ENCODE data around the gene WIPI1. TPM values are rescaled to one million over a fixed set of nuclear protein-coding genes. Genes with fewer than 3 reads are reported as not detected.
A peak's percentile ranks its signal among the peaks of the same experiment; 100 is the strongest.

WIPI1 gene
- 19.9 and 25.9 TPM in 2 replicates for total RNA-seq (2013; cell fraction: nucleolus; rRNA removed)
- total RNA-seq (2014; rRNA removed), result 26.9 and 35.0 TPM in 2 replicates
- 25.5 and 26.8 TPM in 2 replicates for total RNA-seq (2014; rRNA removed; fragmentation: Illumina TruSeq; extraction: Trizol)
- total RNA-seq (2021), result 23.9 and 24.2 TPM in 2 replicates
- 16.3 TPM for polyA plus RNA-seq (2011; ENCODE audit: low read depth)
- 11.1 and 11.7 TPM in 2 replicates for polyA plus RNA-seq (2011; rRNA removed)
- polyA plus RNA-seq (2011; cell fraction: cytosol; rRNA removed), result 12.0 and 13.2 TPM in 2 replicates
- 10.7 and 12.1 TPM in 2 replicates for polyA plus RNA-seq (2011; cell fraction: nucleus; rRNA removed)
- 21.1 and 24.4 TPM in 2 replicates for polyA plus RNA-seq (2012)
- 28.8 and 34.6 TPM in 2 replicates for polyA plus RNA-seq (2014; fragmentation: Illumina TruSeq; extraction: Trizol)
- polyA plus RNA-seq (2014; fragmentation: Nextera tagmentation; extraction: Ambion mirVana), result 1 to 10 TPM; 6.5 to 7.1 TPM
- polyA plus RNA-seq (2014; rRNA removed), result 26.0 and 37.7 TPM in 2 replicates
- polyA plus RNA-seq (2016; fragmentation: Nextera tagmentation; extraction: Ambion mirVana), result 10 to 100 TPM; 39.1 to 44.5 TPM
- polyA minus RNA-seq (2011; rRNA and poly(A)+ RNA removed), result 13.0 and 14.8 TPM in 2 replicates
- polyA minus RNA-seq (2011; cell fraction: cytosol; rRNA and poly(A)+ RNA removed), result 3.6 and 5.4 TPM in 2 replicates
- 6.2 and 8.6 TPM in 2 replicates for polyA minus RNA-seq (2011; cell fraction: nucleus; rRNA and poly(A)+ RNA removed)
- Bru-seq, nascent RNA, result percentile 77 among the genes with signal in this experiment
- BruChase-seq, experiment 1, labeled RNA remaining after a 6-hour chase, result percentile 65 among the genes with signal in this experiment
- BruChase-seq, experiment 2, labeled RNA remaining after a 2-hour chase, result percentile 66 among the genes with signal in this experiment
- long read RNA-seq, experiment 1, transcript WIPI1-201 (13 exons, 1,832 nt), result major isoform, 6 of 11 reads
- long read RNA-seq, experiment 1, partial matches to known transcripts, result 0 of 11 reads
- long read RNA-seq, experiment 1, other reads (novel, unspliced or antisense), result 2 of 11 reads
- long read RNA-seq, experiment 2, transcript WIPI1-202 (12 exons, 1,575 nt), result minor isoform, 5 of 57 reads
- long read RNA-seq, experiment 2, transcript WIPI1-201 (13 exons, 1,832 nt), result major isoform, 39 of 57 reads
- long read RNA-seq, experiment 2, partial matches to known transcripts, result 4 of 57 reads
- long read RNA-seq, experiment 2, other reads (novel, unspliced or antisense), result 9 of 57 reads

DNA sequence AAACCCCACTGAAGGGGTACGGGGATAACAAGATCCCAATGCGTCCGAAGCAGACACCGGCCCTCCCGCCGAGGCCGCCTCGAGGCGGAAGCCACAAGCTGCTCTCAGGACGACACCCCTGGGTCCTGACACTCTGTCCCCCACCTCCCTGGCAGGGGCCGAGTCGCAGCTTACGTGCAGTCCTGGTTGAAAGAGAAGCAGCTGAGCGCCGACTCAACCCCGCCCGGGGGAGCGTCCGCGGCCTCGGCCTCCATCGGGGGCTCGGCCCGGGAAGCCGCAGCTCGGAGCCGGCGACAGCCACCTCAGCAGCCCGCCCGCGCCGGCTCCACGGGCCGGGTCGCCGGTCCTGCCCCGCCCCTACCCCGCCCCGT lies at the start of gene WIPI1:
Gene WIPI1, minus strand, starts transcription at position 329 of the 371 bp plus-strand sequence. Its CDS starts 75 bp downstream, at position 254.
- H3K4me1 ChIP-seq (ENCODE audit: control insufficient read depth, insufficient read depth, low read length), result peaks cover 31% of the 10 kb centered on the region
- FAIRE-seq, result no peak
- WGBS (ENCODE audit: insufficient coverage, insufficient replicate concordance, low lambda C conversion rate, missing lambda C conversion rate), result 0% methylated on average over 17 of the region's 39 CpGs
- DNase-seq (ENCODE audit: low read depth, low spot score), result no peak
- no peaks in the 10 kb centered on the region for H3K9me3 ChIP-seq (replicated peaks; ENCODE audit: control insufficient read depth, insufficient read depth, low read length)
- in situ Hi-C loops (cut with MboI) (loop anchor here (5.0 kb wide), 2 partner anchors 195 to 275 kb away; no protein-coding TSS in a partner anchor), intact Hi-C loops (cut with micrococcal nuclease; ENCODE audit: unreplicated experiment) (no loop called here)
- ChIA-PET CTCF (interaction anchor here (1.2 to 10.9 kb wide), 9 partner anchors 10 to 633 kb away, joined by 3 to 222 read pairs (median 12); partner anchors contain the start of gene AMZ2), SMC1A (ENCODE audit: uncharacterized antibody, unreplicated experiment) (interaction anchor here (0.8 to 16.2 kb wide), 7 partner anchors 18 to 284 kb away, joined by 4 to 288 read pairs (median 21); partner anchors contain the start of gene AMZ2), RAD21 (ENCODE audit: unreplicated experiment) (interaction anchor here (0.5 to 14.6 kb wide), 17 partner anchors 9 to 400 kb away, joined by 3 to 157 read pairs (median 5); partner anchors contain the start of genes AMZ2, ARSG and SLC16A6), POLR2A (interaction anchor here (0.9 to 5.6 kb wide), 12 partner anchors 20 to 421 kb away, joined by 3 to 55 read pairs (median 6); partner anchors contain the start of genes AMZ2, ARSG, PRKAR1A and SLC16A6)
- H3K9ac ChIP-seq (ENCODE audit: control insufficient read depth, insufficient read depth, low read length), result peak within 1 kb of the TSS; percentile 62
- no peaks in the 10 kb centered on the region for H3K27me3 ChIP-seq (replicated peaks in 1 of 2; ENCODE audit: control insufficient read depth in 2 of 2, insufficient read depth in 2 of 2, low read length in 1 of 2)
- H3K79me2 ChIP-seq (ENCODE audit: control insufficient read depth, insufficient read depth, low read length), result peaks cover 8% of the 10 kb centered on the region; the same call in 1 of the 2 replicates
- peak within 1 kb of the TSS; percentile 53 for H2AFZ ChIP-seq (ENCODE audit: control insufficient read depth, low read depth, low read length)
- H3K4me2 ChIP-seq (ENCODE audit: control insufficient read depth, insufficient read depth), result peak within 1 kb of the TSS; percentile 91
- BruUV-seq (replicated peaks), result no TSS peak
- no peaks in the 10 kb centered on the region for H3K36me3 ChIP-seq (ENCODE audit: control insufficient read depth in 2 of 2, insufficient read depth in 2 of 2, low read length in 1 of 2)
- peak; percentile 45 for ATAC-seq
- no peaks in the 10 kb centered on the region for H4K20me1 ChIP-seq (ENCODE audit: control insufficient read depth, insufficient read depth)
- H3K4me3 ChIP-seq, result peak within 1 kb of the TSS; percentile 77
- H3K27ac ChIP-seq (ENCODE audit: control insufficient read depth, insufficient read depth), result peak within 1 kb of the TSS; percentile 78
- no peak for TF ChIP-seq PRDM15 (CRISPR knock-in tag; IDR thresholded peaks at IDR 0.05)
- TF ChIP-seq YBX1 (IDR thresholded peaks at IDR 0.05), result no peak
- peak; percentile 37; the same call in 1 of the 2 replicates for TF ChIP-seq BACH1 (IDR thresholded peaks at IDR 0.05; ENCODE audit: borderline replicate concordance)
- TF ChIP-seq POLR2A (IDR thresholded peaks at IDR 0.05; ENCODE audit: low read depth, low read length), result peak; percentile 77
- TF ChIP-seq TAF1 (IDR thresholded peaks at IDR 0.05; ENCODE audit: borderline replicate concordance, low read depth, low read length), result no peak
- TF ChIP-seq NFYA (IDR thresholded peaks at IDR 0.05; ENCODE audit: borderline replicate concordance, low read depth, low read length), result no peak
- TF ChIP-seq SIN3A (IDR thresholded peaks at IDR 0.05; ENCODE audit: low read depth, low read length), result no peak
- TF ChIP-seq EGR1 (IDR thresholded peaks at IDR 0.05; ENCODE audit: borderline replicate concordance in 1 of 2, low read depth in 2 of 2, low read length in 2 of 2), result 0 out of 3 replicates have a peak, but pooled peaks of 1 of the 2 experiments have one; percentile 3
- TF ChIP-seq, protein P1, sequence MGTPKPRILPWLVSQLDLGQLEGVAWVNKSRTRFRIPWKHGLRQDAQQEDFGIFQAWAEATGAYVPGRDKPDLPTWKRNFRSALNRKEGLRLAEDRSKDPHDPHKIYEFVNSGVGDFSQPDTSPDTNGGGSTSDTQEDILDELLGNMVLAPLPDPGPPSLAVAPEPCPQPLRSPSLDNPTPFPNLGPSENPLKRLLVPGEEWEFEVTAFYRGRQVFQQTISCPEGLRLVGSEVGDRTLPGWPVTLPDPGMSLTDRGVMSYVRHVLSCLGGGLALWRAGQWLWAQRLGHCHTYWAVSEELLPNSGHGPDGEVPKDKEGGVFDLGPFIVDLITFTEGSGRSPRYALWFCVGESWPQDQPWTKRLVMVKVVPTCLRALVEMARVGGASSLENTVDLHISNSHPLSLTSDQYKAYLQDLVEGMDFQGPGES (IDR thresholded peaks at IDR 0.05), result no peak
- TF ChIP-seq SRF (IDR thresholded peaks at IDR 0.05; ENCODE audit: low read depth in 2 of 2, low read length in 2 of 2), result no peak
- no peak for TF ChIP-seq YY1 (IDR thresholded peaks at IDR 0.05; ENCODE audit: low read depth, low read length)
- peak; percentile 15; the same call in 1 of the 2 replicates for TF ChIP-seq RUNX3 (IDR thresholded peaks at IDR 0.05; ENCODE audit: low read length)
- no peak for TF ChIP-seq ZNF217 (IDR thresholded peaks at IDR 0.05)
- no peak for TF ChIP-seq EED (IDR thresholded peaks at IDR 0.05; ENCODE audit: low read depth)
- peak; percentile 34; the same call in 1 of the 2 replicates for TF ChIP-seq DPF2 (IDR thresholded peaks at IDR 0.05)
- 0 out of 2 replicates have a peak, but pooled peaks have one; percentile 6 for TF ChIP-seq GATAD2B (conservative IDR thresholded peaks at IDR 0.05; ENCODE audit: low read depth)
